ENCODE measurements around the gene THBS3.

DNA sequence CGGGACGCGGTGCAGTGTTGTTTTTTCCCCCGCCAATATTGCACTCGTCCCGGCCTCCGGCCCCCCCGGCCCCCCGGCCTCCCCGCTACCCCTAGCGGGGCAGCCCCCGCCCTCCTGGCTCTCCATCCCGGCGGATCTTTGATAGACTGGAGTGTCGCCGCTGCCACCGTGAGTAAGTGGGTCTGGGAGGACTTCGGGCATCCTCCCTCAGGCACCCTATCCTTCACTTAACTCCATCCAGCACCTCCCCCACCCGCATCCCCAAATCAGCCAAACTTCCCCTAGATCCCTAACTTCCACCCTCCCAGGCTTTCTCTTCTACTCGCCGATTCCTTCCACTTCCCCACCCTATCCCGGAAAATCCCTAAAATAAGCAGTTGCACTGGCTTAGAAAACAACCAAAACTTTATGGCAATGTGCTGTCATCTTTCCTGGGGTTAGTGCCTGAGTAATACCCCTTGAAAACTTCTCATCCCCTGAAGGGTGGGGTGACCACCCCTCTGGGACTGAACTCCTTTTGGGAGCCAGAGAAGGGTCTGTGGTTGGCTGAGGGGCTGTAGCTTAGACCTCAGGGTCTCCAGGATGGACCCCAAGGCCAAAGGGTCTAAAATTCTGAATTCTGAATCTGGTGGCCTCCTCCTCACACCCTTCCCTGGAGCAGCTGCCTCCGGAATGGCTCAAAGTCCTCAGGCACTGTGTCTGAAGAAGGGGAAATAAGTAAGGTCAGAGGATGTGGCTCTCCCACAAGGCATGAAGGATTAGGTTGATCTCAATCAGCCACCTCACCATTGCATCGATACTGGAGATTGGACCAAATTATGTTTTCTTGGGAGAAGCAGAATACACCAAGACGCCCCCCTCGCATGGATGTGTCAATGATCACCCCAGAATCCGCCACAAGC lies 12.2 kb downstream of the THBS3 start:
- TF ChIP-seq HCFC1 (IDR thresholded peaks at IDR 0.05; ENCODE audit: low read depth, low read length), result no peak
- TF ChIP-seq, protein P1, sequence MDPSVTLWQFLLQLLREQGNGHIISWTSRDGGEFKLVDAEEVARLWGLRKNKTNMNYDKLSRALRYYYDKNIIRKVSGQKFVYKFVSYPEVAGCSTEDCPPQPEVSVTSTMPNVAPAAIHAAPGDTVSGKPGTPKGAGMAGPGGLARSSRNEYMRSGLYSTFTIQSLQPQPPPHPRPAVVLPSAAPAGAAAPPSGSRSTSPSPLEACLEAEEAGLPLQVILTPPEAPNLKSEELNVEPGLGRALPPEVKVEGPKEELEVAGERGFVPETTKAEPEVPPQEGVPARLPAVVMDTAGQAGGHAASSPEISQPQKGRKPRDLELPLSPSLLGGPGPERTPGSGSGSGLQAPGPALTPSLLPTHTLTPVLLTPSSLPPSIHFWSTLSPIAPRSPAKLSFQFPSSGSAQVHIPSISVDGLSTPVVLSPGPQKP (CRISPR knock-in tag; IDR thresholded peaks at IDR 0.05), result no peak
- TF ChIP-seq, protein P2, sequence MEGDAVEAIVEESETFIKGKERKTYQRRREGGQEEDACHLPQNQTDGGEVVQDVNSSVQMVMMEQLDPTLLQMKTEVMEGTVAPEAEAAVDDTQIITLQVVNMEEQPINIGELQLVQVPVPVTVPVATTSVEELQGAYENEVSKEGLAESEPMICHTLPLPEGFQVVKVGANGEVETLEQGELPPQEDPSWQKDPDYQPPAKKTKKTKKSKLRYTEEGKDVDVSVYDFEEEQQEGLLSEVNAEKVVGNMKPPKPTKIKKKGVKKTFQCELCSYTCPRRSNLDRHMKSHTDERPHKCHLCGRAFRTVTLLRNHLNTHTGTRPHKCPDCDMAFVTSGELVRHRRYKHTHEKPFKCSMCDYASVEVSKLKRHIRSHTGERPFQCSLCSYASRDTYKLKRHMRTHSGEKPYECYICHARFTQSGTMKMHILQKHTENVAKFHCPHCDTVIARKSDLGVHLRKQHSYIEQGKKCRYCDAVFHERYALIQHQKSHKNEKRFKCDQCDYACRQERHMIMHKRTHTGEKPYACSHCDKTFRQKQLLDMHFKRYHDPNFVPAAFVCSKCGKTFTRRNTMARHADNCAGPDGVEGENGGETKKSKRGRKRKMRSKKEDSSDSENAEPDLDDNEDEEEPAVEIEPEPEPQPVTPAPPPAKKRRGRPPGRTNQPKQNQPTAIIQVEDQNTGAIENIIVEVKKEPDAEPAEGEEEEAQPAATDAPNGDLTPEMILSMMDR (IDR thresholded peaks at IDR 0.05 in 2 of 3, conservative IDR thresholded peaks at IDR 0.05 in 1 of 3; ENCODE audit: insufficient read depth in 2 of 3, low read depth in 1 of 3, low read length in 3 of 3), result no peak
- TF ChIP-seq CBX8 (IDR thresholded peaks at IDR 0.05; ENCODE audit: borderline replicate concordance, extremely low read depth, low read depth, low read length, poor library complexity, severe bottlenecking), result no peak
- no peak for TF ChIP-seq NFYB (IDR thresholded peaks at IDR 0.05; ENCODE audit: extremely low read depth, insufficient read length)
- TF ChIP-seq, protein P3, sequence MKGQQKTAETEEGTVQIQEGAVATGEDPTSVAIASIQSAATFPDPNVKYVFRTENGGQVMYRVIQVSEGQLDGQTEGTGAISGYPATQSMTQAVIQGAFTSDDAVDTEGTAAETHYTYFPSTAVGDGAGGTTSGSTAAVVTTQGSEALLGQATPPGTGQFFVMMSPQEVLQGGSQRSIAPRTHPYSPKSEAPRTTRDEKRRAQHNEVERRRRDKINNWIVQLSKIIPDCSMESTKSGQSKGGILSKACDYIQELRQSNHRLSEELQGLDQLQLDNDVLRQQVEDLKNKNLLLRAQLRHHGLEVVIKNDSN (CRISPR knock-in tag; IDR thresholded peaks at IDR 0.05), result no peak
- TF ChIP-seq CHD1 (IDR thresholded peaks at IDR 0.05; ENCODE audit: low read length), result no peak
- TF ChIP-seq SMARCB1 (IDR thresholded peaks at IDR 0.05; ENCODE audit: insufficient read length, low read depth), result no peak
- no peak for TF ChIP-seq POLR2A (conservative IDR thresholded peaks at IDR 0.05)
- no peak for TF ChIP-seq POLR2AphosphoS5 (IDR thresholded peaks at IDR 0.05; ENCODE audit: control insufficient read depth, insufficient read depth, low read depth, low read length)
- TF ChIP-seq ELF2 (CRISPR knock-in tag; IDR thresholded peaks at IDR 0.05), result no peak
- no peak for TF ChIP-seq HSF4 (CRISPR knock-in tag; IDR thresholded peaks at IDR 0.05; ENCODE audit: borderline replicate concordance)
- TF ChIP-seq TAF7 (tag; IDR thresholded peaks at IDR 0.05), result no peak
- no peak for TF ChIP-seq TCF7L2 (IDR thresholded peaks at IDR 0.05; ENCODE audit: low read depth, low read length)
